SK-N-SH treated with all-trans-retinoic acid at 6 μM for 48 hours (cell line): ENCODE measurements around the gene CLEC1A.

ENCODE experiments used
- ATAC-seq: fragments of 200-7000 bp; cut with Tn5 transposase; 3 replicates; pipeline ENCODE4 v1.9.1; 2020; ENCODE audit warnings: mild to moderate bottlenecking, moderate library complexity
- ARNTL ChIP-seq: fragments of 450-650 bp; formaldehyde crosslinking; IDR thresholded peaks from 2 replicates; pipeline ENCODE4 v1.5.0; 2020; ENCODE audit warnings: low read depth, mild to moderate bottlenecking, moderate library complexity, borderline replicate concordance
- BACH2 ChIP-seq: fragments of 250-450 bp; sonication (Bioruptor Pico); IDR thresholded peaks from 2 replicates; pipeline ENCODE4 v1.9.0; 2021; ENCODE audit warnings: mild to moderate bottlenecking, borderline replicate concordance
- CSDC2 ChIP-seq: fragments of 250-450 bp; sonication (Bioruptor Pico); IDR thresholded peaks from 2 replicates; pipeline ENCODE4 v1.5.0; 2020; ENCODE audit warnings: mild to moderate bottlenecking, moderate library complexity
- CSRNP3 ChIP-seq: fragments of 250-450 bp; sonication (Bioruptor Pico); IDR thresholded peaks from 2 replicates; pipeline ENCODE4 v1.5.1; 2021; ENCODE audit warnings: mild to moderate bottlenecking, moderate library complexity
- ESRRG ChIP-seq: fragments of 250-450 bp; sonication (Bioruptor Pico); IDR thresholded peaks from 2 replicates; pipeline ENCODE4 v1.6.1; 2021; ENCODE audit warnings: mild to moderate bottlenecking
- GLIS3 ChIP-seq: fragments of 250-450 bp; sonication (Bioruptor Pico); IDR thresholded peaks from 2 replicates; pipeline ENCODE4 v1.5.0; 2020; ENCODE audit warnings: mild to moderate bottlenecking, moderate library complexity
- OSR1 ChIP-seq: fragments of 250-450 bp; sonication (Bioruptor Pico); IDR thresholded peaks from 2 replicates; pipeline ENCODE4 v1.8.0; 2022; ENCODE audit warnings: moderate library complexity, mild to moderate bottlenecking, inconsistent platforms
- PATZ1 ChIP-seq: fragments of 250-450 bp; sonication (Bioruptor Pico); IDR thresholded peaks from 2 replicates; pipeline ENCODE4 v1.8.0; 2020; ENCODE audit warnings: mild to moderate bottlenecking, moderate library complexity, borderline replicate concordance
- POU6F1 ChIP-seq: fragments of 250-450 bp; sonication (Bioruptor Pico); IDR thresholded peaks from 2 replicates; pipeline ENCODE4 v1.8.0; 2021; ENCODE audit warnings: low read depth, mild to moderate bottlenecking, moderate library complexity, borderline replicate concordance
- PPARA ChIP-seq: fragments of 250-450 bp; sonication (Bioruptor Pico); IDR thresholded peaks from 2 replicates; pipeline ENCODE4 v1.5.0; 2020; ENCODE audit warnings: mild to moderate bottlenecking, borderline replicate concordance
- RARB ChIP-seq: fragments of 250-450 bp; sonication (Bioruptor Pico); IDR thresholded peaks from 2 replicates; pipeline ENCODE4 v1.8.0; 2021; ENCODE audit warnings: mild to moderate bottlenecking, moderate library complexity
- SNAI2 ChIP-seq: fragments of 250-450 bp; sonication (Bioruptor Pico); IDR thresholded peaks from 2 replicates; pipeline ENCODE4 v1.5.0; 2020; ENCODE audit warnings: mild to moderate bottlenecking, moderate library complexity
- TCF4 ChIP-seq: fragments of 250-450 bp; sonication (Bioruptor Pico); IDR thresholded peaks from 2 replicates; pipeline ENCODE4 v1.8.0; 2021; ENCODE audit warnings: mild to moderate bottlenecking, moderate library complexity, borderline replicate concordance
- TOX ChIP-seq: fragments of 250-450 bp; sonication (Bioruptor Pico); IDR thresholded peaks from 2 replicates; pipeline ENCODE4 v1.8.0; 2021; ENCODE audit warnings: mild to moderate bottlenecking, moderate library complexity, borderline replicate concordance
- ZC3H10 ChIP-seq: fragments of 250-450 bp; sonication (Bioruptor Pico); IDR thresholded peaks from 2 replicates; pipeline ENCODE4 v1.5.1; 2021; ENCODE audit warnings: mild to moderate bottlenecking, moderate library complexity
- ZFP3 ChIP-seq: fragments of 250-450 bp; sonication (Bioruptor Pico); IDR thresholded peaks from 2 replicates; pipeline ENCODE4 v1.5.0; 2020; ENCODE audit warnings: mild to moderate bottlenecking, moderate library complexity
- ZNF565 ChIP-seq: fragments of 450-650 bp; formaldehyde crosslinking; conservative IDR thresholded peaks from 2 replicates; pipeline ENCODE4 v1.5.0; 2020; ENCODE audit warnings: low read depth, mild to moderate bottlenecking, moderate library complexity
- ZNF8 ChIP-seq: fragments of 450-650 bp; formaldehyde crosslinking; IDR thresholded peaks from 2 replicates; pipeline ENCODE4 v1.5.0; 2020; ENCODE audit warnings: mild to moderate bottlenecking, moderate library complexity
- TF ChIP-seq, protein P1 (sequence below): fragments of 250-450 bp; sonication (Bioruptor Pico); IDR thresholded peaks from 2 replicates; pipeline ENCODE4 v1.5.0; 2020; ENCODE audit warnings: mild to moderate bottlenecking, moderate library complexity

The CLEC1A gene

DNA sequence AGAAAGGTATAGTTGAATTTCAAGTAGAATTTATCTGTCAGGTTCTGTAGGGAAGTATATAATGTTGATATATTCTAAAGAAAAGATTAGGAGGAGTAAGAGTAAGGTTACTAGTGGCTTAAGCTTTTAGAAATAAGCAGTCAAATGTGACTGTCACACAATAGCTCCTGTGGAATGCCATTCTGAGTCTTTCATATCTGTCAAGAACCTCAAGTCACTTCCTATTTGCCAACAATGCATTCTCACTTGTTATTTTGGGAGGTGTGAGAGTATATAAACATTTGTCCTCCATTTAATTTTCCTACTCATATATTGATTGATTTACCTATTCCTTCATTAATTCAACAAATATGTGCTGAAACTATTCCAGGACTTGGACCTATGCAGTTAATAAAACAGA is 56.6 kb downstream of the CLEC1A start (continued):
- TF ChIP-seq, protein P1, sequence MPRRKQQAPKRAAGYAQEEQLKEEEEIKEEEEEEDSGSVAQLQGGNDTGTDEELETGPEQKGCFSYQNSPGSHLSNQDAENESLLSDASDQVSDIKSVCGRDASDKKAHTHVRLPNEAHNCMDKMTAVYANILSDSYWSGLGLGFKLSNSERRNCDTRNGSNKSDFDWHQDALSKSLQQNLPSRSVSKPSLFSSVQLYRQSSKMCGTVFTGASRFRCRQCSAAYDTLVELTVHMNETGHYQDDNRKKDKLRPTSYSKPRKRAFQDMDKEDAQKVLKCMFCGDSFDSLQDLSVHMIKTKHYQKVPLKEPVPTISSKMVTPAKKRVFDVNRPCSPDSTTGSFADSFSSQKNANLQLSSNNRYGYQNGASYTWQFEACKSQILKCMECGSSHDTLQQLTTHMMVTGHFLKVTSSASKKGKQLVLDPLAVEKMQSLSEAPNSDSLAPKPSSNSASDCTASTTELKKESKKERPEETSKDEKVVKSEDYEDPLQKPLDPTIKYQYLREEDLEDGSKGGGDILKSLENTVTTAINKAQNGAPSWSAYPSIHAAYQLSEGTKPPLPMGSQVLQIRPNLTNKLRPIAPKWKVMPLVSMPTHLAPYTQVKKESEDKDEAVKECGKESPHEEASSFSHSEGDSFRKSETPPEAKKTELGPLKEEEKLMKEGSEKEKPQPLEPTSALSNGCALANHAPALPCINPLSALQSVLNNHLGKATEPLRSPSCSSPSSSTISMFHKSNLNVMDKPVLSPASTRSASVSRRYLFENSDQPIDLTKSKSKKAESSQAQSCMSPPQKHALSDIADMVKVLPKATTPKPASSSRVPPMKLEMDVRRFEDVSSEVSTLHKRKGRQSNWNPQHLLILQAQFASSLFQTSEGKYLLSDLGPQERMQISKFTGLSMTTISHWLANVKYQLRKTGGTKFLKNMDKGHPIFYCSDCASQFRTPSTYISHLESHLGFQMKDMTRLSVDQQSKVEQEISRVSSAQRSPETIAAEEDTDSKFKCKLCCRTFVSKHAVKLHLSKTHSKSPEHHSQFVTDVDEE: no peak
- TF ChIP-seq SNAI2 (CRISPR knock-in tag): no peak
- no peak for TF ChIP-seq ZFP3 (CRISPR knock-in tag)
- no peak for TF ChIP-seq POU6F1 (CRISPR knock-in tag)

DNA sequence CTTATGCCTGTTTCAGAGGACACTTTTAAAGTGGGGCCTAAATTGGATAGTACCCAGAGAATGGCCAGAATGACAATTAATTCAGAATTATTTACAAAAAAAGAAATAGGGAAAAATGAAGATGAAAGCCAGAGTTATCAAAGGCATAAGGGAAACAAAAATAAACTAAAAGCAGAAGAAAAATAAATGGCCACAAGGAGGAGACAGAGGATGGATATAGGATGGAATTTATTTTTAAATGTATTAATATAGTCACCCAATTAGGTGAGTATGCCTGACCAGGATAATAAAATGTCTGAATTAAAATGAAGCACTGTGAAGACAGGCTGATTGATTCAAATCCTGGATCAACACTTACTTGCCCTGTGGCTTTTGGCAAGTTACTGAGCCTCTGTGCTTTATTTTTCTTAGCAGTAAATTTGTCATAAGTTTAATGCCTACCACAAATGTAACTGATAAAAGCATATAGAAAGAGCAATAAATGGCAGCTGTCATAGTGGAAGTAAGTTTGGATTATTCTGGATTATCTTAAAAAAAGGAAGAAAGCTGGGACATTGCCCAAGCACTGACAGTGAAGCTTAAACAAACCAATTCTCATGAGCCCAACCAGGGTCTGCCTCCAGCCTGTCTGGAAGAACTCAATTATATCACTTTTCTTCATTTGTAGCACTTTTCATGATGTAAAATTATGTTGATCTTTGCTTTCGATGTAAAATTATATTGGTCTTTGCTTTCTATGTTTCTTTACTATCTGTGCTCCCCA is 64.8 kb downstream of the CLEC1A start:
- no peak for ATAC-seq
- TF ChIP-seq ZNF8 (CRISPR knock-in tag): no peak
- no peak for TF ChIP-seq ARNTL (CRISPR knock-in tag)
- TF ChIP-seq CSDC2 (CRISPR knock-in tag): no peak
- no peak for TF ChIP-seq CSRNP3 (CRISPR knock-in tag)
- TF ChIP-seq, protein P1: no peak
- no peak for TF ChIP-seq PATZ1 (CRISPR knock-in tag)
- TF ChIP-seq PPARA: no peak
- TF ChIP-seq GLIS3 (CRISPR knock-in tag): no peak
- no peak for TF ChIP-seq ZC3H10 (CRISPR knock-in tag)
- no peak for TF ChIP-seq TOX (CRISPR knock-in tag)
- TF ChIP-seq BACH2 (CRISPR knock-in tag): no peak
- no peak for TF ChIP-seq ESRRG (CRISPR knock-in tag)
- no peak for TF ChIP-seq OSR1 (CRISPR knock-in tag)
- TF ChIP-seq ZNF565 (CRISPR knock-in tag): no peak
- no peak for TF ChIP-seq SNAI2 (CRISPR knock-in tag)
- TF ChIP-seq POU6F1 (CRISPR knock-in tag): no peak
- TF ChIP-seq TCF4 (CRISPR knock-in tag): no peak
- no peak for TF ChIP-seq RARB
- TF ChIP-seq ZFP3 (CRISPR knock-in tag): no peak
